HG03066 (cell line): ENCODE data around the gene AP4S1.
"Not testable (repeated sequence)": the region's sequence is repeated elsewhere in the genome, so short reads cannot be mapped to it uniquely, and the experiment has no call there.

ENCODE experiments used
- ATAC-seq: cut with Tn5 transposase; IDR thresholded peaks from one replicate; pipeline ENCODE4 v1.9.1; 2021; ENCODE audit warnings: low read depth; ENCODE audit not compliant: unreplicated experiment

AP4S1 gene

GRCh38 chr14:31080056-31080455 lies 54.6 kb downstream of the AP4S1 start:
- no peak for ATAC-seq

DNA sequence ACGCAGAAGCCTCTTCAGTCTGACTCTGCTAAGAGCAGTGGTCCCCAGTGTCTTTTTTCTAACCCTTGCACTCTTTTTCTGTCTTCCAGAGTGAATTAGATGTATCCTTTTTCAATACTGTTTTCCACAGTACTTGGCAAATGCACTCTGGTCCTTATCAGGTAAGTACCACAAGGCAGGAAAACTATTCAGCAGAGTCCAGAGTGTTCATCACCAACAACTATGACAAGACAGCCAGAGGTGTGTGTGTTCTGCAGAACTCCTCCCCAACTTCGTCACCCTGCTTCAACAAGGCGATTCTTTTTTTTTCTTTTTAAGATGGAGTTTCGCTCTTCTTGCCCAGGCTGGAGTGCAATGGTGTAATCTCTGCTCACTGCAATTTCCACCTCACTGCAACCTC lies 55.0 kb downstream of the AP4S1 start:
- no peak for ATAC-seq

DNA sequence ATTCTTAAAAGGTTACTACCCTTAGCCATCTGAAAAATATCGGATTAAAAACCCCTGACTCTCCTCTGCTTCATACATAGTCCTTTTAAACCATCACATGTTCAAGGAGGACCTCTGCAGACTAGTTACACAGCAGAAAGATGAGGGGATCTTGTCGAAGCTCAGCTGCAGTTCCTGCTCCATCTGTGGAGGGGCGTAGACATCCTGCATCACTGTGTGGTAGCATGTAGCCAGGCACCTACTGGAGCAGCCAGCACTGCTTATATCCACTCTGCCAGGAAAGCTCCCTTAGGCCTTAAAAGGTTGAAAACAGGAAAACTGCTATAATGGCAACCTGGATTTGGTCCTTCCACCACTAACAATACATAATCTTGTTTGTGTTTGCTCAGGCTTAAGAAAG lies 58.3 kb downstream of the AP4S1 start:
- ATAC-seq, result no peak

DNA sequence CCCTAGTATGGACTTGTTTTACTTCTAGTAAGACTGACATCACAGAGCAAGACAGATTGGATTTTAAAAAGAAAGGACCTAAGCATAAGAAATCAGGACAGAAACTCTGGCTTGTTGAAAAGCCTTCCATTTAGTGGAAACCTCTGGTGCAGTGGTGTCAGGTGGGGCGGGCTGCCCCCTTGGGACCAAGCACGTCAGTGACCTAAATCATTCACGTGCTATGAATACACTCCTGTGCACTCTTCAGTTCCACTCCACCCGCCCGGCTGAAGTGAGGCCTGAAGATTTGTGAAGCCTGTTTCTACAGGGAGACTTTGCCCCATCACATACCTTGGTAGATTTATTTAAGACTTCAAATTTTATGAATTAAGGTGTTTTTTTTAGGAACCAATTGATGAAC lies 58.9 kb downstream of the AP4S1 start:
- ATAC-seq, result peak; percentile 61

DNA sequence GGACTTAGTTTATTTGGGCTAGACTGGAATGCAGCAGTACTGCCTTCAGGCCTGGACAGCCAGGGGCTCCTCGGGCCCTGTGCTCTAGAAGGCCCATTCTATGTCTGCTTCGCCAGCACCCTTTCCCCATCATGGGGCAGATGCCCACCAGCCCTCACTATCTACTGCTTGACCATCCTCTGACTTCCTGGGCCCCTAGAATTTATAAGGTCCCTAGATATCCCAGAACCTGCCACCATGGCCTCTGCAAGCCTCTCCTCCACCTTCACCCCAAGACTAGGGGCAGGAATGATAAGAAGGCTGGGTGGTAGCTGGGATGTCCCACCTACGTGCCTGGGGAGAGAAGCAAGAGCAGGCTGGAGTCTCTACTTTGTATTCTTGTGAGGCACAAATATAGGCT lies 59.6 kb downstream of the AP4S1 start:
- no peak for ATAC-seq

DNA sequence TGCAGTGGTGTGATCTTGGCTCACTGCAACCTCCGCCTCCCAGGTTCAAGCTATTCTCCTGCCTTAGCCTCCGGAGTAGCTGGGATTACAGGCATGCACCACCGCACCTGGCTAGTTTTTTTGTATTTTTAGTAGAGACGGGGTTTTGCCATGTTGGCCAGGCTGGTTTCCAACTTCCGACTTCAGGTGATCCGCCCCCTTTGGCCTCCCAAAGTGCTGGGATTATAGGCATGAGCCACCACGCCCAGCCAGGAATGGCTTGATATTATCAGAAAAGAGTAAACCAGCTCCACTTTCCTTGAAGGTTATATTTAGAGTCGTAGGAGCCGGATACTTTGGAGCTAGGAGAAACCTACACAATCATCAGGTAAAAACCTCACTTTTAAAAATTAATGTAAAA lies 61.0 kb downstream of the AP4S1 start:
- ATAC-seq, result not testable (repeated sequence)

- no peak for ATAC-seq
Observed at GRCh38 chr14:31090883-31091764, 65.7 kb downstream of the AP4S1 start.

DNA sequence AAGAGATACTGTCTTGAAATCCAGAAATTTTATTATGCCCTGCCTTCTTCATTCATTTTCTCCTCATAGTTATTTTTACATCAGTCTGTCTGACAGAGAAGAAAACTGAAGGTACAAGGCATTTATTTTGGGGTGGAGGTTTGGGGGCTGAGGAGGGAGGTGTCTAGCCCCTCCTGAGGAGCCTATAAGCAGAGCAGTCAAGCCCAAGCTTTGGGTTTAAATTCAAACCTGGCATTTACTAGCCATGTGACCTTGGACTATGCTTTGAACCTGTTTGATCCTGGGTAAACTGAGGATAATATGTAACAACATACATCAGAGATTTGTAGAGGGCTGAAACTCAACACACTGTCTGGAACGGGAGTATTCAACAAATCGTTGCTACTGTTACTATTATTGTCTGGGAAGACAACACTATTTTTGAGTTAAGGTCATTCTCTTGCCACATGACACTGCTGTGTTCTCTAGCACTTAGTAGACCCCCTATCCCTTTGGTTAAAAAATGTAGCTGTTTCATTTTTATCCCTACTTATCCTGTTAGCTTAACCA lies 66.8 kb downstream of the AP4S1 start:
- ATAC-seq, result no peak

DNA sequence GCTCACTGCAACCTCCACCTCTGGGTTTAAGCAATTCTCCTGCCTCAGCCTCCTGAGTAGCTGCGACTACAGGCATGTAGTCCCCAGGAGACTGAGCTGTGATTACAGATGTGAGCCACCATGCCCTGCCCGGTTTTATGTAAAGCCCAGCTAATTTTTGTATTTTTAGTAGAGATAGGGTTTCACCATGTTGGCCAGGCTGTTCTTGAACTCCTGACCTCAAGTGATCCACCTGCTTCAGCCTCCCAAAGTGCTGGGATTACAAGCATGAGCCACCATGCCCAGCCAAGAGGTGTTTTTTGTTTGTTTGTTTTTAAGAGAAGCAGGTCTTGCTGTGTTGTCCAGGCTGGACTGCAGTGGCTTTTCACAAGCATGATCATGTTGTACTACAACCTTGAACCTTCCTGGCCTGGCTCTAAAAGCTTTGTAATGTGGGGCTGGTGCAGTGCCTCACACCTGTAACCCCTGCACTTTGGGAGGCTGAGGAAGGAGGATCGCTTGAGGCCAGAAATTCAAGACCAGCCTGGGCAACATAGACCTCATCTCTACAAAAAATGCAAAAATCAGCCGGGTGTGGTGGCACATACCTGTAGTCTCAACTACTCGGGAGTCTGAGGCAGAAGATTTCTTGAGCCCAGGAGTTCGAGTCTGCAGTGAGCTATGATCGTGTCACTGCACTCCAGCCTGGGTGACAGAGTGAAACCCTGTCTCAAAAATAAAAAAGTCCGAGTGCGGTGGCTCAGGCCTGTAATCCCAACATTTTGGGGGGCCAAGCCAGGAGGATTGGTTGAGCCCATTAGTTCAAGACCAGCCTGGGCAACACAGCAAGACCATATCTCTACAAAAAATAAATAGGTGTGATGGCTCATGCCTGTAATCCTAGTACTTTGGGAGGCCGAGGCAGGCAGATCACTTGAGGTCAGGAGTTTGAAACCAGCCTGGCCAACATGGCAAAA lies 68.7 kb downstream of the AP4S1 start:
- not testable (repeated sequence) for ATAC-seq

DNA sequence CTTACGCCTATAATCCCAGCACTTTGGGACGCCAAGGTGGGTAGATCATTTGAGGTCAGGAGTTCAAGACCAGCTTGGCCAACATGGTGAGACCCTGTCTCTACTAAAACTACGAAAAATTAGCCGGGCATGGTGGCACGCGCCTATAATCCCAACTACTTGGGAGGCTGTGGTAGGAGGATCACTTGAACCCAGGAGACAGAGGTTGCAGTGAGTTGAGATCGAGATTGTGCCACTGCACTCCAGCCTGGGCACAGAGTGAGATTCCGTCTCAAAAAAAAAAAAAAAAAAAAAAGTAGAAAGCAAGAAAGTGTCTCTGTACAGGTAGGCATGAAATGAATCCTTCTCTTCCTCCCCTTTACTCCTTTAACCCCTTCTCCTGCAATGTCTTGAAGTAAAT lies 70.4 kb downstream of the AP4S1 start:
- not testable (repeated sequence) for ATAC-seq

- ATAC-seq, result no peak
Observed at GRCh38 chr14:31096255-31096654, 70.8 kb downstream of the AP4S1 start.

GRCh38 chr14:31097081-31097480 lies 71.6 kb downstream of the AP4S1 start:
- ATAC-seq, result no peak

GRCh38 chr14:31106768-31107167 lies 81.3 kb downstream of the AP4S1 start:
- ATAC-seq, result no peak

GRCh38 chr14:31109257-31109656 lies 83.8 kb downstream of the AP4S1 start:
- ATAC-seq, result no peak

DNA sequence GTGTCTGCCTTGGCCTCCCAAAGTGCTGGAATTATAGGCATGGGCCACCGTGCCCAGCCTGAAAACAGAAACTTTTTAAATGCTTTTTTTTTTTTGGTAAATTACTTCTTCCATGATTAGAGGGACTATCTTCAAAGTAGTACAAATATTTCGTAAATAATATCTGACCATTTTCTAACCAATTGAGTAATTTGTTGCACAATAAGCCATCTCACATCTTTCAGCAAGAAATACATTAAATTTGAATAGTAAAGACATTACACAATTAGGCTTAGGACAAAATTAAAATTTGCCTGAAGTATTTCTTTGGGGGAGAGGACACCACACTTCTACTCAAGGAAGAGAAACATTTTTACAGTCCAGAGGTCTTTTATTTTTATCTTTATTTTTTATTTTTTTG lies 85.4 kb downstream of the AP4S1 start:
- ATAC-seq, result no peak

DNA sequence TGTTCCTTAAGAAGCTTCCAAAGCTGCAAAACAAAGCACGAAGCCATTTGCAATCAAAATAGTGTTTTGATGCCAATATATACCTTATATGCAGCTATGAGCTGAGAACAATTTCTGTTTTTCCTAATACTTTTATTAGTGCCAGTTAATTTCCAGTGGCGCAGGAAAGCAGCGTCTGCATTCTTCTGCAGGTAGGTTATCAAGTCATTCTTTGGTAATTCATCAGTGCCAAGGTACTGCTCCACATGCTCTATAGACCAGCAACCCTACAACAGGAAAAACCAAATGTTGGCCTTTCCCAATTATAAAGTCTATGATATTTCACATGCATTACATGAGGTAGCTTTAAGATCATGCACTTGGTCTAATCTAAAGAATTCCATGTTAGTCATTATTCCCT lies 88.3 kb downstream of the AP4S1 start:
- ATAC-seq, result no peak

DNA sequence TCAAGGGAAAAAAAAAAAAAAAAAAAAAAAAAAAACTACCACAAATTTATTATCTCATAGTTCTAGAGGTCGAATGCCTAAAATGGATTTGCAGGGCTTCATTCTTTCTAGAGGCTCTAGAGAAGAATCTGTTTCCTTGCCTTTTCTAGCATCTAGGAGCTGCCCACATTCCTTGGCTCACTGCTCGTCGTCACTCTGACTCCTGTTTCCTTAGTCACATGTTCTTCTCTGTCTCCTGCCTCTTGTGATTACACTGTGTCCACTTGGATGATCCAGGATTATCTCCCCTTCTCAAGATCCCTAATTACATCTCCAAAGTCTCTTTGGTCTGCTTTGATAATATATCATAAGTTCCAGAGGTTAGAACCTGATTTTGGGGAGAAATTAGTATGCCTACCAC lies 93.4 kb downstream of the AP4S1 start:
- ATAC-seq, result no peak

- ATAC-seq, result no peak
Observed at GRCh38 chr14:31122098-31122611, 96.7 kb downstream of the AP4S1 start.

GRCh38 chr14:31122921-31123320 lies 97.5 kb downstream of the AP4S1 start:
- no peak for ATAC-seq

DNA sequence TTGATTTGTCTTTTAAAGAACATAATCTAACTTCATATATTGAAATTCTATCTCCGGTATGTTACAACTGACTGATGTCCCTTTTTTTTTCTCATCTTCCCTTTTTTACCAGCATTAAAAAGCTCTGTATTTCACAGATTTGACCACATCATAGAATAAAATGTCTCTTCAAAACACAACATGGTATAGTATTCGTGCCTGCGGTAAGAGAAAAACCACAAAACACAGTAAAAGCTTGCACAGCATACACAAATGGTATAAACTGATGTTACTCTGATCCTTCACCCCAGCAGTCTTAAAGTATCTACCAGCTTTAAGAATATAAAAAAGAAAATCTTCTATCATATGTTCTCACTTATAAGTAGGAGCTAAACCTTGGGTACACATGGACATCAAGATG lies 98.7 kb downstream of the AP4S1 start:
- ATAC-seq, result no peak

DNA sequence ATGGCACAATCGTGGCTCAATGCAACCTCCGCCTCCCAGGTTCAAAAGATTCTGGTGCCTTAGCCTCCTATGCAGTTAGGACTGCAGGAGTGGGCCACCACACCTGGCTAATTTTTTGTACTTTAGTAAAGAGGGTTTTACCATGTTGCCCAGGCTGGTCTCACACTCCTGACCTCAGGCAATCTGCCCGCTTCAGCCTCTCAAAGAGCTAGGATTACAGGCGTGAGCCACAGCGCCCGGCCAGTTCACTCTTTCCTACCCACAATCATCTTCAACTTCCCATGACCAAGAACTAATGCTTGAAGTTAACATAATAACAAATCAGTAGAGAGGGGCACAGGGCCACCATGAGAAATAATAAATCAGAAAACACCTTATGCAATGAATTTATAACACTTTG lies 99.8 kb downstream of the AP4S1 start:
- no peak for ATAC-seq
